ENCODE results near the gene CCDC127. TPM values are rescaled to one million over a fixed set of nuclear protein-coding genes. Genes with fewer than 3 reads are reported as not detected.

CCDC127 gene
- total and polyA plus RNA-seq, 4 donors = 1.1 to 2.6 (median 2.1) TPM

GRCh38 chr5:199950-200645 lies 17.9 kb downstream of the CCDC127 start:
- Histone ChIP-seq H3K4me3 (ENCODE audit: low read depth in 1 of 3, low read length in 3 of 3) (no peak overlapping the region), H3K9ac (ENCODE audit: low read depth in 1 of 2, low read length in 2 of 2) (no peak overlapping the region), H3K27me3 (ENCODE audit: control insufficient read depth in 4 of 4, insufficient read depth in 4 of 4, low read length in 3 of 4) (no peaks in the 10 kb centered on the region), H3K4me1 (ENCODE audit: control insufficient read depth in 4 of 4, insufficient read depth in 4 of 4, low read length in 3 of 4) (no peaks in the 10 kb centered on the region), H3K27ac (ENCODE audit: low read depth in 1 of 2, low read length in 2 of 2) (no peak overlapping the region), H3K9me3 (ENCODE audit: control insufficient read depth in 4 of 4, low read length in 3 of 4) (no peaks in the 10 kb centered on the region), H3K36me3 (ENCODE audit: control insufficient read depth in 4 of 4, insufficient read depth in 3 of 4, low read depth in 1 of 4, low read length in 3 of 4) (peaks cover 0 to 17% (median 4%) of the 10 kb centered on the region in 4 donors)
- TF ChIP-seq RXRA (IDR thresholded peaks at IDR 0.05) (no peak), HNF4G (IDR thresholded peaks at IDR 0.05) (no peak), JUND (IDR thresholded peaks at IDR 0.05) (no peak), HNF4A (conservative IDR thresholded peaks at IDR 0.05) (no peak), YY1 (IDR thresholded peaks at IDR 0.05) (no peak), NR2F2 (IDR thresholded peaks at IDR 0.05) (no peak), RAD21 (IDR thresholded peaks at IDR 0.05) (no peak), FOXA1 (IDR thresholded peaks at IDR 0.05) (no peak)
- DNase-seq (ENCODE audit: low spot score) = no peak
- WGBS = 94% methylated on average over 23 of the region's 23 CpGs

- H3K27me3 ChIP-seq (ENCODE audit: control insufficient read depth in 4 of 4, insufficient read depth in 4 of 4, low read length in 3 of 4) = no peaks in the 10 kb centered on the region
- no peaks in the 10 kb centered on the region for H3K9me3 ChIP-seq (ENCODE audit: control insufficient read depth in 4 of 4, low read length in 3 of 4)
- no peak for TF ChIP-seq RXRA (IDR thresholded peaks at IDR 0.05)
- TF ChIP-seq REST (IDR thresholded peaks at IDR 0.05) = no peak
- no peak for TF ChIP-seq SP1 (IDR thresholded peaks at IDR 0.05)
- TF ChIP-seq FOXA2 (IDR thresholded peaks at IDR 0.05) = no peak
- no peak for TF ChIP-seq JUND (IDR thresholded peaks at IDR 0.05)
- no peak for TF ChIP-seq HNF4A (conservative IDR thresholded peaks at IDR 0.05)
- TF ChIP-seq RAD21 (IDR thresholded peaks at IDR 0.05) = no peak
- no peak for TF ChIP-seq HNF4G (IDR thresholded peaks at IDR 0.05)
- DNase-seq (ENCODE audit: low spot score) = no peak
- H3K9ac ChIP-seq (ENCODE audit: low read depth in 1 of 2, low read length in 2 of 2) = no peak overlapping the region
- WGBS = 98% methylated on average over 16 of the region's 16 CpGs
- H3K27ac ChIP-seq (ENCODE audit: low read depth in 1 of 2, low read length in 2 of 2) = no peak overlapping the region
- H3K36me3 ChIP-seq (ENCODE audit: control insufficient read depth in 4 of 4, insufficient read depth in 3 of 4, low read depth in 1 of 4, low read length in 3 of 4) = peaks cover 0 to 9% (median 2%) of the 10 kb centered on the region in 4 donors
- no peaks in the 10 kb centered on the region for H3K4me1 ChIP-seq (ENCODE audit: control insufficient read depth in 4 of 4, insufficient read depth in 4 of 4, low read length in 3 of 4)
- no peak overlapping the region for H3K4me3 ChIP-seq (ENCODE audit: low read depth in 1 of 3, low read length in 3 of 3)
These were observed 18.6 kb downstream of the CCDC127 start for GRCh38 chr5:199197-199949.

- Histone ChIP-seq H3K9me3 (ENCODE audit: control insufficient read depth in 4 of 4, low read length in 3 of 4) (no peaks in the 10 kb centered on the region), H3K27me3 (ENCODE audit: control insufficient read depth in 4 of 4, insufficient read depth in 4 of 4, low read length in 3 of 4) (no peaks in the 10 kb centered on the region), H3K27ac (ENCODE audit: low read depth in 1 of 2, low read length in 2 of 2) (no peak overlapping the region), H3K9ac (ENCODE audit: low read depth in 1 of 2, low read length in 2 of 2) (no peak overlapping the region), H3K4me3 (ENCODE audit: low read depth in 1 of 3, low read length in 3 of 3) (no peak overlapping the region), H3K4me1 (ENCODE audit: control insufficient read depth in 4 of 4, insufficient read depth in 4 of 4, low read length in 3 of 4) (no peaks in the 10 kb centered on the region), H3K36me3 (ENCODE audit: control insufficient read depth in 4 of 4, insufficient read depth in 3 of 4, low read depth in 1 of 4, low read length in 3 of 4) (peaks cover 0 to 2% (median 0%) of the 10 kb centered on the region in 4 donors)
- no peak for DNase-seq (ENCODE audit: low spot score)
- WGBS = 98% methylated on average over 21 of the region's 21 CpGs
- TF ChIP-seq FOXA1 (IDR thresholded peaks at IDR 0.05) (no peak), HNF4A (conservative IDR thresholded peaks at IDR 0.05) (no peak), REST (IDR thresholded peaks at IDR 0.05) (no peak), ATF3 (IDR thresholded peaks at IDR 0.05) (no peak), RXRA (IDR thresholded peaks at IDR 0.05) (no peak), GABPA (IDR thresholded peaks at IDR 0.05 in 1 of 2, conservative IDR thresholded peaks at IDR 0.05 in 1 of 2) (no peak), FOXA2 (IDR thresholded peaks at IDR 0.05) (no peak), CTCF (IDR thresholded peaks at IDR 0.05; ENCODE audit: low read depth, low read length, missing input control) (no peak)
These were observed 19.3 kb downstream of the CCDC127 start for GRCh38 chr5:198516-199196.
